Caco-2 (cell line): ENCODE results near the gene APC2. TPM values are rescaled to one million over a fixed set of nuclear protein-coding genes. Genes with fewer than 3 reads are reported as not detected.

ENCODE experiments used
- BruUV-seq: library from RNA; stranded (reverse); fragments of 400-500 nt; replicated peaks from 2 replicates; lab custom pipeline; 2021; lab: Mats Ljungman, UMichigan
- CTCF ChIA-PET: fragments of 300-600 bp; sonication (Branson Sonifier 250); formaldehyde crosslinking; loops from one replicate; lab custom pipeline; 2022; ENCODE audit warnings: antibody characterized with exemption; lab: Charles Lee
- POLR2A ChIA-PET: fragments of 300-600 bp; sonication (Branson Sonifier 250); formaldehyde crosslinking; loops from one replicate; lab custom pipeline; 2022; ENCODE audit warnings: antibody characterized with exemption; lab: Charles Lee
- DNase-seq, 2 experiments: peaks; one replicate each; pipeline versions ENCODE4 v3.0.0 to v3.0.0-alpha.2; 2020 to 2022
- H3K27me3 ChIP-seq: replicated peaks from 2 replicates; pipeline ENCODE4 v1.6.0; 2011; ENCODE audit warnings: low read length; ENCODE audit not compliant: control insufficient read depth, insufficient read depth
- H3K36me3 ChIP-seq: 2 replicates; pipeline ENCODE4 v1.5.1; 2011; ENCODE audit warnings: low read length; ENCODE audit not compliant: control insufficient read depth, insufficient read depth
- H3K4me1 ChIP-seq: fragments of 250-450 bp; sonication (Bioruptor Pico); 2 replicates; pipeline ENCODE4 v1.5.1; 2020; ENCODE audit warnings: mild to moderate bottlenecking
- H3K4me3 ChIP-seq: 2 replicates; pipeline ENCODE4 v1.5.1; 2011; ENCODE audit warnings: low read depth, mild to moderate bottlenecking, control low read depth, low read length
- H3K9me3 ChIP-seq: fragments of 250-450 bp; sonication (Bioruptor Pico); 2 replicates; pipeline ENCODE4 v1.5.1; 2020; ENCODE audit warnings: mild to moderate bottlenecking, moderate library complexity
- H3K27ac Mint-ChIP-seq: one replicate; pipeline ENCODE4 v1.8.0; 2022; ENCODE audit warnings: mixed read lengths; ENCODE audit not compliant: unreplicated experiment
- H3K27me3 Mint-ChIP-seq: one replicate; pipeline ENCODE4 v1.8.0; 2022; ENCODE audit warnings: mixed read lengths; ENCODE audit not compliant: insufficient read depth, unreplicated experiment
- H3K36me3 Mint-ChIP-seq: one replicate; pipeline ENCODE4 v1.8.0; 2022; ENCODE audit warnings: mild to moderate bottlenecking, mixed read lengths; ENCODE audit not compliant: insufficient read depth, unreplicated experiment
- H3K4me1 Mint-ChIP-seq: one replicate; pipeline ENCODE4 v1.8.0; 2022; ENCODE audit warnings: low read depth, mixed read lengths; ENCODE audit not compliant: unreplicated experiment
- H3K4me3 Mint-ChIP-seq: one replicate; pipeline ENCODE4 v1.8.0; 2022; ENCODE audit warnings: mild to moderate bottlenecking, moderate library complexity, mixed read lengths; ENCODE audit not compliant: unreplicated experiment
- H3K9me3 Mint-ChIP-seq: one replicate; pipeline ENCODE4 v1.8.0; 2022; ENCODE audit warnings: mixed read lengths; ENCODE audit not compliant: unreplicated experiment
- intact Hi-C: fragments of 100-400 bp; cut with micrococcal nuclease; formaldehyde crosslinking; loops from one replicate; pipeline ENCODE4 v1.10.0; 2022; ENCODE audit not compliant: unreplicated experiment
- total RNA-seq: library from RNA; stranded (reverse); gene quantifications from 2 replicates; pipeline ENCODE4 v1.2.3, GENCODE V29; 2022
- TF ChIP-seq, protein P1 (sequence below), 2 experiments: fragments of 200-600 bp in 1 of 2; IDR thresholded peaks; 1 replicate in 1 of 2; 2 replicates in 1 of 2; pipeline versions ENCODE4 v1.5.1 to v1.8.0; 2011 to 2022; ENCODE audit warnings: antibody characterized with exemption in 1 of 2, control low read depth in 1 of 2, inconsistent platforms in 1 of 2, low read depth in 1 of 2, low read length in 1 of 2, mild to moderate bottlenecking in 1 of 2, moderate library complexity in 1 of 2; ENCODE audit not compliant: insufficient read depth in 1 of 2, severe bottlenecking in 1 of 2, unreplicated experiment in 1 of 2

The APC2 gene
- total RNA-seq, 1 experiment from 2014 or later, result 9.5 TPM

DNA sequence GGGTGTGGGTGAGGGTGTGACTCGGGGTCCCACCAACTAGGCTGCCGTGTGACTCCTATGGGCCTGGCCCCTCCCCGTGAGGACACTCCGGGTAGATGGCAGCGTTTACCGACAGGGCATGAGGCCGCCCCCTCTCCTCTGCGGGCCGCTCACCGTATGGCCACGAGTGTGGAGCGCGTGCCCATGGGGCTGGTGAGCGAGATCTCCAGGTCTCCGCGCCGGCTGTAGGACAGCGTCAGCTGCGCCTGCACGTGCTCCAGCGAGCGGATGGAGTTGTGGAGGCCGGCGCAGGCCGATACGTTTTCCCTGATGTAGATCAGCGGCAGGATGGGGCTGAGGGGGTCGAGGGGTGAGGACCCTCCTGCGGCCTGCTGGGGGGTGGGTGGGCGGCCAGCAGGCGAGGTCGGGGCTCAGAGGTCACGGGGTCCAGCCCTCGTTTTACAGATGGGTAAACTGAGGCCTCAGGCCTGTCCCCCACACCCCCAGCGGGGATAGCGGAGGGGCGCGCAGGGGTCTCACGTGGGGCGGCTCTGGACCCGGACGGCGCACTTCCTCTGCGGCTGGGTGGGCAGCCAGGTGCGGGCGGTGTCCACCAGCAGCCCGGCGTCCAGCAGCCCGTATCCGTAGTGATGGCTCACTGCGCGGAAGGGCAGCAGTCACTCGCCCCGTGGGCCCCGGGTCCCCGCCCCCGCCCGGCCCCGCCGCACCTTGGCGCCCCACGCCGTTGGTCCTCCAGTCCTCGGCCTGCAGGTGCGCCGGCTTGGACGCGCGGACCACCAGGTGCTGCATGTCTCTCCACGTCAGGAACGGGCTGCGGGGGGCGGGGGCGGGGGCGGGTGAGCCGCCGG is 33.4 kb downstream of the APC2 start:
- H3K4me3 Mint-ChIP-seq, result no peak overlapping the region

DNA sequence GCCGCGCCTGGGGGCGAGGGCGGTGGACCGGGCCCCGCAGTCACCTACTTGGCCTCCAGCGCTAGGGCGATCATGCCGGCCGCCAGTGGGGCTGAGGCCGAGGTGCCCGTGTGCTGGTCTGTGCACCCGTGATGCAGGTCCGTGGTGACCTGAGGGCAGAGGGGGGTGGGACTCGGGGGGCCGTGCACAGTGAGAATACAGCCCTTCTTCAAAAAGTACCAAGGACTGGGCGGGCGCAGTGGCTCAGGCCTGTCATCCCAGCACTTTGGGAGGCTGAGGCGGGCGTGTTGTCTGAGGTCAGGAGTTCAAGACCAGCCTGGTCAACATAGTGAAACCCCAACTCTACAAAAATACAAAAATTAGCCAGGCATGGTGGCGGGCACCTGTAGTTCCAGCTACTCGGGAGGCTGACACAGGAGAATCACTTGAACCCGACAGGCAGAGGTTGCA is 34.1 kb downstream of the APC2 start:
- no peaks in the 10 kb centered on the region for H3K36me3 ChIP-seq
- TF ChIP-seq, protein P1, sequence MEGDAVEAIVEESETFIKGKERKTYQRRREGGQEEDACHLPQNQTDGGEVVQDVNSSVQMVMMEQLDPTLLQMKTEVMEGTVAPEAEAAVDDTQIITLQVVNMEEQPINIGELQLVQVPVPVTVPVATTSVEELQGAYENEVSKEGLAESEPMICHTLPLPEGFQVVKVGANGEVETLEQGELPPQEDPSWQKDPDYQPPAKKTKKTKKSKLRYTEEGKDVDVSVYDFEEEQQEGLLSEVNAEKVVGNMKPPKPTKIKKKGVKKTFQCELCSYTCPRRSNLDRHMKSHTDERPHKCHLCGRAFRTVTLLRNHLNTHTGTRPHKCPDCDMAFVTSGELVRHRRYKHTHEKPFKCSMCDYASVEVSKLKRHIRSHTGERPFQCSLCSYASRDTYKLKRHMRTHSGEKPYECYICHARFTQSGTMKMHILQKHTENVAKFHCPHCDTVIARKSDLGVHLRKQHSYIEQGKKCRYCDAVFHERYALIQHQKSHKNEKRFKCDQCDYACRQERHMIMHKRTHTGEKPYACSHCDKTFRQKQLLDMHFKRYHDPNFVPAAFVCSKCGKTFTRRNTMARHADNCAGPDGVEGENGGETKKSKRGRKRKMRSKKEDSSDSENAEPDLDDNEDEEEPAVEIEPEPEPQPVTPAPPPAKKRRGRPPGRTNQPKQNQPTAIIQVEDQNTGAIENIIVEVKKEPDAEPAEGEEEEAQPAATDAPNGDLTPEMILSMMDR (IDR thresholded peaks at IDR 0.05; ENCODE audit: insufficient read depth in 1 of 2, low read depth in 1 of 2, low read length in 1 of 2, severe bottlenecking in 1 of 2, unreplicated experiment in 1 of 2), result no peak
- H3K4me1 Mint-ChIP-seq, result no peaks in the 10 kb centered on the region
- H3K9me3 Mint-ChIP-seq, result no peaks in the 10 kb centered on the region
- no peak overlapping the region for H3K4me3 ChIP-seq
- H3K9me3 ChIP-seq, result no peaks in the 10 kb centered on the region
- no peak overlapping the region for H3K4me3 Mint-ChIP-seq
- no peaks in the 10 kb centered on the region for H3K27me3 Mint-ChIP-seq
- intact Hi-C loops, result no loop called here
- H3K27ac Mint-ChIP-seq, result no peak overlapping the region
- no peak for DNase-seq
- no peaks in the 10 kb centered on the region for H3K27me3 ChIP-seq
- H3K4me1 ChIP-seq, result no peaks in the 10 kb centered on the region
- no TSS peak for BruUV-seq
- H3K36me3 Mint-ChIP-seq, result peaks cover 10% of the 10 kb centered on the region
- CTCF ChIA-PET, result no interaction called here
- POLR2A ChIA-PET, result no interaction called here

More for the DNA sequence above, 33.4 kb downstream of the APC2 start:
- Mint-ChIP-seq H3K27ac (no peak overlapping the region), H3K9me3 (no peaks in the 10 kb centered on the region), H3K4me1 (no peaks in the 10 kb centered on the region), H3K36me3 (peaks cover 14% of the 10 kb centered on the region), H3K27me3 (no peaks in the 10 kb centered on the region)
- intact Hi-C loops, result no loop called here
- H3K4me1 ChIP-seq, result no peaks in the 10 kb centered on the region
- H3K36me3 ChIP-seq, result no peaks in the 10 kb centered on the region
- TF ChIP-seq, protein P1 (IDR thresholded peaks at IDR 0.05; ENCODE audit: insufficient read depth in 1 of 2, low read depth in 1 of 2, low read length in 1 of 2, severe bottlenecking in 1 of 2, unreplicated experiment in 1 of 2), result no peak
- no peaks in the 10 kb centered on the region for H3K27me3 ChIP-seq
- no TSS peak for BruUV-seq
- DNase-seq, result no peak
- no peak overlapping the region for H3K4me3 ChIP-seq
- POLR2A ChIA-PET, result no interaction called here
- CTCF ChIA-PET, result no interaction called here
- H3K9me3 ChIP-seq, result no peaks in the 10 kb centered on the region

DNA sequence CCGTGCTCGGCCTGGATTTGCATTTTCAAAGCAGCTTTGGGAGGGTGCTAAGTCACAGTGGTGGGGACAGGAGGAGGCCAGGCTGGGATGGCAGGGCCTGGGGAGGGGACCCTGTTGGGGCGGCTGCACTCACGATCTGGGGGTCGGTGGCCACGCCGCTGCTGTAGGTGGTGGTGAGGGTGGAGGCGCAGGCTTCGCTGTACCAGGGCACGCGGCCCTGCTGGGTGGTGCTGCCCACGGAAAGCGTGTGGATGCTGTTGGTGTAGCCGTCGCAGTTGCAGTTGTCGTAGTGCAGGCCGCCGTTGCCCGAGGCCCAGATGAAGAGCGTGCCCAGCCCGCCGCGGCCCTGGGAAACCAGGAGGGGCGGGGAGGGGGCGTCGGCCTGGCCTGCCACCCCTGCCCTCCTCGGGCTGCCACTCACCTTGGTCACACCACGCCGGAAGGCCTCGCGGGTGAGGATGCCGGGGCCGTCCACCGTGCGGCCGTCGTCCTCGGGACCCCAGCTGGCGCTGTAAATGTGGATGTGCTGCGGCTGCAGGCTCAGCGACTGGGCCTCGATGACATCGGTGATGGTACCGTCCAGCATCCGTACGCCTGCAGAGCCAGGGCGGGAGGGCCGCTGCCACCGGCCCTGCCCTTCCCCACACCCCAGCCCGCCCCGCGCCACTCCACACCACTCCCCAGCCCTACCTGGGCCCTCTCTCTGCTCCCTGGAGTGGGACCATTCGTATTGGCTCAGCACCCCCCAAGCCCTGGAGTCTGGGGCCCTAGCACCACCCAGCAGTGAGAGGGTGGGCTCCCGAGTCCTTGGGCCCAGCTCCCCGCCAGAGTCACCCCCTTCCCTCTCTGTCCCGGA is 37.0 kb downstream of the APC2 start:
- Mint-ChIP-seq H3K27me3 (no peaks in the 10 kb centered on the region), H3K27ac (no peak overlapping the region), H3K9me3 (no peaks in the 10 kb centered on the region), H3K4me3 (no peak overlapping the region), H3K36me3 (peaks cover 18% of the 10 kb centered on the region), H3K4me1 (peaks cover 4% of the 10 kb centered on the region)
- no peak overlapping the region for H3K4me3 ChIP-seq
- no peaks in the 10 kb centered on the region for H3K27me3 ChIP-seq
- H3K9me3 ChIP-seq, result no peaks in the 10 kb centered on the region
- ChIA-PET POLR2A (no interaction called here), CTCF (no interaction called here)
- TF ChIP-seq, protein P1 (IDR thresholded peaks at IDR 0.05; ENCODE audit: insufficient read depth in 1 of 2, low read depth in 1 of 2, low read length in 1 of 2, severe bottlenecking in 1 of 2, unreplicated experiment in 1 of 2), result no peak
- BruUV-seq, result no TSS peak
- intact Hi-C loops, result no loop called here
- H3K36me3 ChIP-seq, result no peaks in the 10 kb centered on the region
- no peak for DNase-seq
- peaks cover 12% of the 10 kb centered on the region for H3K4me1 ChIP-seq
